HepG2 (cell line): ENCODE data around the gene ARL5C. TPM values are rescaled to one million over a fixed set of nuclear protein-coding genes. Genes with fewer than 3 reads are reported as not detected.

ENCODE experiments used
- CC2D1A ChIP-seq: sonication (generic); formaldehyde crosslinking; IDR thresholded peaks from 2 replicates; pipeline ENCODE4 v1.8.1; 2023; ENCODE audit warnings: mild to moderate bottlenecking, missing genetic modification reagents
- CSRNP2 ChIP-seq: sonication (generic); formaldehyde crosslinking; conservative IDR thresholded peaks from 2 replicates; pipeline ENCODE4 v1.8.0; 2022; ENCODE audit warnings: low read depth, missing genetic modification reagents
- HOXA7 ChIP-seq: sonication (generic); formaldehyde crosslinking; IDR thresholded peaks from 2 replicates; pipeline ENCODE4 v1.8.1; 2022; ENCODE audit warnings: mild to moderate bottlenecking, missing genetic modification reagents, moderate library complexity
- MAFK ChIP-seq, 2 experiments: IDR thresholded peaks in 1 of 2; conservative IDR thresholded peaks in 1 of 2; 2 replicates each; pipeline ENCODE4 v1.6.1; 2011; ENCODE audit warnings: improper control_type of control experiment in 2 of 2, low read length in 2 of 2
- MBD4 ChIP-seq: IDR thresholded peaks from 2 replicates; pipeline ENCODE4 v1.6.1; 2012; ENCODE audit warnings: low read length, inconsistent platforms, borderline replicate concordance
- MTF2 ChIP-seq: sonication (generic); formaldehyde crosslinking; IDR thresholded peaks from 2 replicates; pipeline ENCODE4 v1.5.0; 2020; ENCODE audit warnings: missing genetic modification reagents, borderline replicate concordance
- MYC ChIP-seq: sonication (generic); formaldehyde crosslinking; IDR thresholded peaks from 2 replicates; pipeline ENCODE4 v1.9.0; 2021; ENCODE audit warnings: missing genetic modification reagents, borderline replicate concordance
- NFIC ChIP-seq: IDR thresholded peaks from 2 replicates; pipeline ENCODE4 v1.6.1; 2012; ENCODE audit warnings: mild to moderate bottlenecking, low read length, inconsistent platforms
- RBAK ChIP-seq: sonication (generic); formaldehyde crosslinking; IDR thresholded peaks from 2 replicates; pipeline ENCODE4 v1.5.1; 2020; ENCODE audit warnings: mild to moderate bottlenecking, missing genetic modification reagents
- RFX3 ChIP-seq: IDR thresholded peaks from 2 replicates; pipeline ENCODE4 v1.6.1; 2016; ENCODE audit warnings: missing biosample characterization, missing genetic modification reagents
- RXRA ChIP-seq: sonication (generic); formaldehyde crosslinking; IDR thresholded peaks from 2 replicates; pipeline ENCODE4 v1.5.1; 2020; ENCODE audit warnings: missing genetic modification reagents
- ZNF333 ChIP-seq: sonication (generic); formaldehyde crosslinking; IDR thresholded peaks from 2 replicates; pipeline ENCODE4 v1.4.0; 2020; ENCODE audit warnings: mild to moderate bottlenecking, missing genetic modification reagents, borderline replicate concordance
- ZNF501 ChIP-seq: sonication (generic); formaldehyde crosslinking; IDR thresholded peaks from 2 replicates; pipeline ENCODE4 v1.5.1; 2020; ENCODE audit warnings: mild to moderate bottlenecking, moderate library complexity, missing genetic modification reagents
- ZNF557 ChIP-seq: sonication (generic); formaldehyde crosslinking; IDR thresholded peaks from 2 replicates; pipeline ENCODE4 v1.4.0; 2020; ENCODE audit warnings: missing genetic modification reagents
- ZNF572 ChIP-seq: sonication (generic); formaldehyde crosslinking; IDR thresholded peaks from 2 replicates; pipeline ENCODE4 v1.5.1; 2020; ENCODE audit warnings: mild to moderate bottlenecking, missing genetic modification reagents
- ZSCAN12 ChIP-seq: sonication (generic); formaldehyde crosslinking; IDR thresholded peaks from 2 replicates; pipeline ENCODE4 v1.9.0; 2021; ENCODE audit warnings: mild to moderate bottlenecking, missing genetic modification reagents
- polyA plus RNA-seq, 8 experiments: library from polyadenylated mRNA; depleted of rRNA in 3 of 8; stranded (reverse) in 7 of 8; unstranded in 1 of 8; fragments of >200 nt; fragmentation: Illumina TruSeq in 4 of 8; extraction: Trizol in 4 of 8; gene quantifications; 2 replicates each; pipeline versions ENCODE4 v1.2.1 to v1.2.3, GENCODE V29; 2011 to 2016; ENCODE audit warnings: low read depth in 4 of 8, missing spikeins in 1 of 8, mixed read lengths in 1 of 8; ENCODE audit not compliant: insufficient read depth in 1 of 8
- total RNA-seq, 5 experiments: library from RNA; depleted of rRNA; stranded (reverse); fragments of >200 nt; fragmentation: Illumina TruSeq; extraction: Trizol; gene quantifications; 2 replicates each; pipeline ENCODE4 v1.2.3, GENCODE V29; 2016; ENCODE audit warnings: low read depth in 1 of 5
- TF ChIP-seq, protein P1 (sequence below): sonication (generic); formaldehyde crosslinking; IDR thresholded peaks from 2 replicates; pipeline ENCODE4 v1.5.0; 2020; ENCODE audit warnings: mild to moderate bottlenecking, missing genetic modification reagents, borderline replicate concordance
- TF ChIP-seq, protein P2 (sequence below): sonication (generic); formaldehyde crosslinking; IDR thresholded peaks from 2 replicates; pipeline ENCODE4 v1.5.1; 2020; ENCODE audit warnings: mild to moderate bottlenecking, missing genetic modification reagents, moderate library complexity

The ARL5C gene
- total and polyA plus RNA-seq, 2 of the 13 experiments (the other 11 are each of a cell fraction or from before 2014, with no cell fraction given) = not detected

DNA sequence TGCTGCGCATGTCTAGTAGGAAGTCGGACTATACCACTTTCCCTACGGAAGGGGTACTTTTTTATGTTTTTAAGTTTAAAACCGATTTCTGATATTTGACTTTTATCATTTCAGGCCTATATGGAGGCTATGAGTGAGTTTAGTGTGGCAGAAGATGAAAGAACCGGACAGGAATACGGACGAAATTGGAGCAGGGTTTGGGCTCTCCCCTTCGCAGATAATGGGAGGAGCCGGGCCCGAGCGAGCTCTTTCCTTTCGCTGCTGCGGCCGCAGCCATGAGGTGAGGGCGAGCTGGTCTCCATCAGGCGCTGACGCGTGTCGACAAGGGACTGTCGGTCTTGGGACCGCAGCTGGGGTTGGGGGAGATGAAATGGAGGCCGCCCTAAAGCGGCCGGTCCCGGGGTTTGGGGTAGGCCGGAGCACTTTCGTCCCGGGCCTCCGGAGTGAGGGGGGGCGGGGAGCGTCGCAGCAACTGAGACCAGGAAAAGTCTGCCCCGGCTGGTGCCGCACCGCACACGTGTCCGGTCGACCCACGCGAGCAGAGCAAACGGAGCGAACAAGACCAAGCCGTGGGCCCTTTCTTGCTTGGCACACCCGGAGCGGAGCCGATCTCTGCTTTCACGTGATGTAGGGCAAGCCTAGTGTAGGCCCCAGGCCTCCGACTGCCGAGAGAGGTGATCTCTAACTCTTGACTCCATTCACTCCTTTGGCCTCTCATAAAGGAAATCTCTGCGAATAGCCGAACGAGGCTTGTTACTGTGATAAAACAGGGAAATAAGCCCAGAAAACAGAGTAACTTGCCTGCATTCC, 34.3 kb upstream of the ARL5C start, which contains the start of gene RPL19 (continued):
- TF ChIP-seq CC2D1A (CRISPR knock-in tag) = no peak
- peak; percentile 84; the same call in 1 of the 2 replicates for TF ChIP-seq MTF2 (CRISPR knock-in tag)
- TF ChIP-seq, protein P1, sequence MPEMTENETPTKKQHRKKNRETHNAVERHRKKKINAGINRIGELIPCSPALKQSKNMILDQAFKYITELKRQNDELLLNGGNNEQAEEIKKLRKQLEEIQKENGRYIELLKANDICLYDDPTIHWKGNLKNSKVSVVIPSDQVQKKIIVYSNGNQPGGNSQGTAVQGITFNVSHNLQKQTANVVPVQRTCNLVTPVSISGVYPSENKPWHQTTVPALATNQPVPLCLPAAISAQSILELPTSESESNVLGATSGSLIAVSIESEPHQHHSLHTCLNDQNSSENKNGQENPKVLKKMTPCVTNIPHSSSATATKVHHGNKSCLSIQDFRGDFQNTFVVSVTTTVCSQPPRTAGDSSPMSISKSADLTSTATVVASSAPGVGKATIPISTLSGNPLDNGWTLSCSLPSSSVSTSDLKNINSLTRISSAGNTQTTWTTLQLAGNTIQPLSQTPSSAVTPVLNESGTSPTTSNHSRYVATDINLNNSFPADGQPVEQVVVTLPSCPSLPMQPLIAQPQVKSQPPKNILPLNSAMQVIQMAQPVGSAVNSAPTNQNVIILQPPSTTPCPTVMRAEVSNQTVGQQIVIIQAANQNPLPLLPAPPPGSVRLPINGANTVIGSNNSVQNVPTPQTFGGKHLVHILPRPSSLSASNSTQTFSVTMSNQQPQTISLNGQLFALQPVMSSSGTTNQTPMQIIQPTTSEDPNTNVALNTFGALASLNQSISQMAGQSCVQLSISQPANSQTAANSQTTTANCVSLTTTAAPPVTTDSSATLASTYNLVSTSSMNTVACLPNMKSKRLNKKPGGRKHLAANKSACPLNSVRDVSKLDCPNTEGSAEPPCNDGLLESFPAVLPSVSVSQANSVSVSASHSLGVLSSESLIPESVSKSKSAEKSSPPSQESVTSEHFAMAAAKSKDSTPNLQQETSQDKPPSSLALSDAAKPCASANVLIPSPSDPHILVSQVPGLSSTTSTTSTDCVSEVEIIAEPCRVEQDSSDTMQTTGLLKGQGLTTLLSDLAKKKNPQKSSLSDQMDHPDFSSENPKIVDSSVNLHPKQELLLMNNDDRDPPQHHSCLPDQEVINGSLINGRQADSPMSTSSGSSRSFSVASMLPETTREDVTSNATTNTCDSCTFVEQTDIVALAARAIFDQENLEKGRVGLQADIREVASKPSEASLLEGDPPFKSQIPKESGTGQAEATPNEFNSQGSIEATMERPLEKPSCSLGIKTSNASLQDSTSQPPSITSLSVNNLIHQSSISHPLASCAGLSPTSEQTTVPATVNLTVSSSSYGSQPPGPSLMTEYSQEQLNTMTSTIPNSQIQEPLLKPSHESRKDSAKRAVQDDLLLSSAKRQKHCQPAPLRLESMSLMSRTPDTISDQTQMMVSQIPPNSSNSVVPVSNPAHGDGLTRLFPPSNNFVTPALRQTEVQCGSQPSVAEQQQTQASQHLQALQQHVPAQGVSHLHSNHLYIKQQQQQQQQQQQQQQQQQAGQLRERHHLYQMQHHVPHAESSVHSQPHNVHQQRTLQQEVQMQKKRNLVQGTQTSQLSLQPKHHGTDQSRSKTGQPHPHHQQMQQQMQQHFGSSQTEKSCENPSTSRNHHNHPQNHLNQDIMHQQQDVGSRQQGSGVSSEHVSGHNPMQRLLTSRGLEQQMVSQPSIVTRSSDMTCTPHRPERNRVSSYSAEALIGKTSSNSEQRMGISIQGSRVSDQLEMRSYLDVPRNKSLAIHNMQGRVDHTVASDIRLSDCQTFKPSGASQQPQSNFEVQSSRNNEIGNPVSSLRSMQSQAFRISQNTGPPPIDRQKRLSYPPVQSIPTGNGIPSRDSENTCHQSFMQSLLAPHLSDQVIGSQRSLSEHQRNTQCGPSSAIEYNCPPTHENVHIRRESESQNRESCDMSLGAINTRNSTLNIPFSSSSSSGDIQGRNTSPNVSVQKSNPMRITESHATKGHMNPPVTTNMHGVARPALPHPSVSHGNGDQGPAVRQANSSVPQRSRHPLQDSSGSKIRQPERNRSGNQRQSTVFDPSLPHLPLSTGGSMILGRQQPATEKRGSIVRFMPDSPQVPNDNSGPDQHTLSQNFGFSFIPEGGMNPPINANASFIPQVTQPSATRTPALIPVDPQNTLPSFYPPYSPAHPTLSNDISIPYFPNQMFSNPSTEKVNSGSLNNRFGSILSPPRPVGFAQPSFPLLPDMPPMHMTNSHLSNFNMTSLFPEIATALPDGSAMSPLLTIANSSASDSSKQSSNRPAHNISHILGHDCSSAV = no peak
- TF ChIP-seq MAFK (conservative IDR thresholded peaks at IDR 0.05 in 1 of 2, IDR thresholded peaks at IDR 0.05 in 1 of 2; ENCODE audit: low read length in 2 of 2) = no peak
- TF ChIP-seq RXRA (CRISPR knock-in tag) = peak; percentile 47; the same call in 1 of the 2 replicates
- TF ChIP-seq ZNF557 (CRISPR knock-in tag) = no peak
- no peak for TF ChIP-seq ZNF572
- TF ChIP-seq RBAK (CRISPR knock-in tag) = no peak
- peak; percentile 81; the same call in 1 of the 2 replicates for TF ChIP-seq NFIC
- TF ChIP-seq MBD4 = no peak
- TF ChIP-seq ZSCAN12 (CRISPR knock-in tag) = 0 out of 2 replicates have a peak, but pooled peaks have one; percentile 13
- no peak for TF ChIP-seq HOXA7 (CRISPR knock-in tag)
- TF ChIP-seq ZNF501 (CRISPR knock-in tag) = peak; percentile 60; the same call in 1 of the 2 replicates
- TF ChIP-seq CSRNP2 = no peak
- TF ChIP-seq, protein P2, sequence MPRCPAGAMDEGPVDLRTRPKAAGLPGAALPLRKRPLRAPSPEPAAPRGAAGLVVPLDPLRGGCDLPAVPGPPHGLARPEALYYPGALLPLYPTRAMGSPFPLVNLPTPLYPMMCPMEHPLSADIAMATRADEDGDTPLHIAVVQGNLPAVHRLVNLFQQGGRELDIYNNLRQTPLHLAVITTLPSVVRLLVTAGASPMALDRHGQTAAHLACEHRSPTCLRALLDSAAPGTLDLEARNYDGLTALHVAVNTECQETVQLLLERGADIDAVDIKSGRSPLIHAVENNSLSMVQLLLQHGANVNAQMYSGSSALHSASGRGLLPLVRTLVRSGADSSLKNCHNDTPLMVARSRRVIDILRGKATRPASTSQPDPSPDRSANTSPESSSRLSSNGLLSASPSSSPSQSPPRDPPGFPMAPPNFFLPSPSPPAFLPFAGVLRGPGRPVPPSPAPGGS (CRISPR knock-in tag) = peak; percentile 48; the same call in 1 of the 2 replicates
- TF ChIP-seq RFX3 (CRISPR knock-in tag) = no peak
- peak; percentile 82; the same call in 1 of the 2 replicates for TF ChIP-seq ZNF333 (CRISPR knock-in tag)
- TF ChIP-seq MYC (CRISPR knock-in tag) = peak; percentile 98
